GM18502 (cell line): Measurements from ENCODE around the gene ZPR1.

Experiments
- ATAC-seq: cut with Tn5 transposase; IDR thresholded peaks from one replicate; pipeline ENCODE4 v1.9.1; 2021; ENCODE audit warnings: mild to moderate bottlenecking; ENCODE audit not compliant: unreplicated experiment, poor library complexity

ZPR1 gene

GRCh38 chr11:116796548-116796947 is 8.7 kb upstream of the ZPR1 start:
- no peak for ATAC-seq

GRCh38 chr11:116794851-116795250 is 7.0 kb upstream of the ZPR1 start:
- ATAC-seq, result no peak

- no peak for ATAC-seq
These were observed 5.9 kb upstream of the ZPR1 start for GRCh38 chr11:116793772-116794097.

- ATAC-seq, result no peak
These were observed 5.3 kb upstream of the ZPR1 start for GRCh38 chr11:116792869-116793771.

- no peak for ATAC-seq
These were observed 4.5 kb upstream of the ZPR1 start for GRCh38 chr11:116792144-116792868.

GRCh38 chr11:116791813-116792143 is 4.0 kb upstream of the ZPR1 start, which contains the start of gene APOA5:
Gene APOA5, minus strand, starts transcription at chr11:116791879. Its CDS starts 19 bp downstream, at chr11:116791860.
- no peak for ATAC-seq

- no peak for ATAC-seq
These were observed 3.4 kb upstream of the ZPR1 start for GRCh38 chr11:116791002-116791812.

GRCh38 chr11:116790167-116791001 is 2.6 kb upstream of the ZPR1 start:
- ATAC-seq, result no peak

GRCh38 chr11:116788975-116789374 is 1.2 kb upstream of the ZPR1 start:
- no peak for ATAC-seq

- no peak for ATAC-seq
These were observed 711 bp upstream of the ZPR1 start for GRCh38 chr11:116788534-116788933.

GRCh38 chr11:116787436-116787785 is 412 bp downstream of the ZPR1 start:
- peak; percentile 29 for ATAC-seq

GRCh38 chr11:116786966-116787365 is 857 bp downstream of the ZPR1 start:
- no peak for ATAC-seq

GRCh38 chr11:116786326-116786725 is 1.5 kb downstream of the ZPR1 start:
- ATAC-seq, result no peak

- no peak for ATAC-seq
These were observed 5.1 kb downstream of the ZPR1 start for GRCh38 chr11:116782728-116783127.

GRCh38 chr11:116778556-116778955 is 9.3 kb downstream of the ZPR1 start:
- no peak for ATAC-seq

- no peak for ATAC-seq
These were observed 10.8 kb downstream of the ZPR1 start for GRCh38 chr11:116777056-116777455.

- no peak for ATAC-seq
These were observed 11.3 kb downstream of the ZPR1 start for GRCh38 chr11:116776522-116776984.

- ATAC-seq, result no peak
These were observed 11.8 kb downstream of the ZPR1 start for GRCh38 chr11:116775975-116776374.

- ATAC-seq, result no peak
These were observed 13.2 kb downstream of the ZPR1 start for GRCh38 chr11:116774661-116775060.
